Measurements from ENCODE around the gene PTPRG.

The PTPRG gene

DNA sequence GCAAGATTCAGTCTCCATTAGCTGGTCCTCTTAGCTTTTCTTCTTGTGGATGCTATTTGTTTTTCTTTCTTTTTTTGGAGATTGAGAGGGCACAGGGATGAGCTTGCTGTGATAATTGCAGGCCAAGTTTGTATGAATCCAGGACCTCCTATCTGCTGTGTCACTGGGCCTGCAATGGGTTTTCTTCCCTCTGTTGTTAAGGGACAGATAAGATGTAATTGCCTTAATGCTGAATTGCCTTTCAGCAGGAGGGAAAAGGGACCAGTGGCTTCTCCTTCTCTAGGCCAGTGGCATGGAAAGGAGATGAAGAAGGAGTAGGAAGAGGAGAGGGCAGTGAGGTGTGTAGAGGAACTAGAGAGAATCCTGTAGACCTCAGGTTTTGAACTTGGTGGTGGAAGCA, 29.9 kb downstream of the PTPRG start:
- DNase-seq, result no peak

DNA sequence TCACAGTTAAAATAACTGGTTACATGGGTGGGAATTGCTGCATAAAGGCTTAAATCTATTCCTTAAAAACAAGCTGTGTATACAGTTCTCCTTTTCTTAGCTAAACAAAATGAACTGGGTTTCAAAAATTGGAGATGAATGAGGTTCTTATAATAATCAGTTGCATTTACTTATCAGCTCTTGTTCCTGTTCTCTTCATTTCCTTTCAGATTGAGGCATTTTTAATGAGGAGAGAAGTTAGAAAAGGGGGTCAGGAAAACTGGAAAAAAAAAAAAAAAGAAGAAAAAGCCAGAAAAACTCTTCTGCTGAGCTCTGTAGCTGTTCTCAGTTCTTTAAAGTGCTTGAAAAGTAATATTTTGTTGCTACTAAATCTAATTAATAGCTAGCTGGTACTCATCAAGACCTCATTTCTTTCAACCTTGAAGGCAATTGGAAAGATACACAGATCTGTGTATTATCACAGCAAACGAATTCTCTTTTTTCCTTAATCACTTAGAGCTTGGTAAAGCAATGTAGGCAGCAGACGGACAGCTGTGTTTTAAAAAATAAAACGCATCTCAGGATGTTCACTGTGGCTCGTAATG, 32.2 kb downstream of the PTPRG start:
- no peak for DNase-seq

DNA sequence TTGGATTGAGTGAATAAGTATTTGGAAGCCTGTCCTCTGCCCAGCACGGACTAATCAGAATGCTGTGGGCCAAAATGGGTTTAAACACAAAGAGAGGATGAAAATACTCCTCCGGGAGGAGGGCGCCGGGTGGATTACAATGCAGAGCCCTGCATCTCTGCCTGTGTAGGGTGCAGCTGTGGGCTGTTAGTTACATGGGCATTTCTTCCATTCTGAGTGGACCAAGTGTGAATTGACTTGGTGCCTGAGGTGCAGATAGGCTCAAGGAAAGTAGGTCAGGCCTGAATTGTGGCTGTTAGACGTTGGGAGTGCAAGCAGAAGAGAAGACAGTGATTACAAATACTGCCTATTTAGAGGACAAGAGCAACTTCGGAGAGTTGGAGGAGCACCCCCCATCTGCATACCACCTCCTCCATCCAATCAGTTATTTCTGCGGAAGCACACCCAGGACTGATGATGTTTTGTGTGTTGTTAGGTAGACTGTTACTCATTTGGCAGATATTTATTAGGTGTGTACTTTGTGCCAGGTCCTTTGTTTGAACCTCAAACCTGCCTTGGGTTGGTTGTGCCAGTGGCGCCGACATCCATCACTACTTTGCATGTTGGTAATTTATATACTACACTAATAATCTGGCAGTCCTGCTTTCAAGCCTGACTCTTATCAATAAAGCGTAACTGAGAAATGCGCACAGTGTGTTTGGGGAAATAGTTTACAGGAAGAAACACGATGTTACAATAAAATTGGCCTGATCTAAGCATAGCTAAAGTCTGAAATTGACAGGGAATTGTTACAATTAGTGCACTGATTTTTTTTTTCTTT, 33.0 kb downstream of the PTPRG start:
- DNase-seq, result no peak

- DNase-seq, result no peak
Observed at GRCh38 chr3:61594964-61595285, 33.6 kb downstream of the PTPRG start.

- DNase-seq, result no peak
Observed at GRCh38 chr3:61595288-61595687, 33.9 kb downstream of the PTPRG start.

DNA sequence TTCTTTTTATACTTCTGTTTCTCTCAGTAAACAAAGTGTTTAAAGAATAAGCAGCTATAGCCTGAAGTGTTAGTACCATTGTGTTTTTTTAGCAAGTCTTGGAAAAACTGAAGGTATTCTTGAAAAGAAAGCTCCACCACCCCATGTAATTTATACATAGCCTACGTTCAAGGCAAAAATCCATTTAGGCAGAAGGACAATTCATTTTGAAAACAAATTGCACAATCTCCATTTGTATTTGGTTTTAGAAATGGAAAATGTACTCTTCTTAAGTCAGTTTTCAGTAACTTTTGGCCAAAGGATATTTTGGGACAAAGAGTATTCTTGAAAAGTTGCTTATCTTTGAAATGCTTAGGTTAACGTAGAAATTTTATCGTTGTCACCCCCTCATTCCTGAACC, 34.5 kb downstream of the PTPRG start:
- no peak for DNase-seq

DNA sequence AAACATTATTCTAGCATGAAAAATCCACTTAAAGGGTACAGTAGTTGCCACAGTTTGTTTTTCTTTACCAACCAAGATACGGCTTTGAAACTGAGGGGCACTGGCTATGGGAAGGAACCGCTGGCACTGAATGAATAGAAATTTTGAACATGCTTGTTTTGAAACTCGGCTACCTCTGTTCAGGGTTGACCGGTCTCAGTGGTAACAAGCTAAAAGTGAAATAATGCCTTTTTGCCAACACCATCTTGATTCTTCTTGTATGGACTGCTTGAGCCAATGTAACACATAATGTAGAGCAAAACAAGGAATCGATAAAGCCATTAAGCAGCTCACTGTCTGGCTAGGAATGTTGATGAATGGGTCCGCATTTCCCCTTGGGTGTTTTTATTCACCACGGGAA, 36.5 kb downstream of the PTPRG start:
- DNase-seq, result no peak

GRCh38 chr3:61600195-61600594, 38.8 kb downstream of the PTPRG start:
- DNase-seq, result no peak

DNA sequence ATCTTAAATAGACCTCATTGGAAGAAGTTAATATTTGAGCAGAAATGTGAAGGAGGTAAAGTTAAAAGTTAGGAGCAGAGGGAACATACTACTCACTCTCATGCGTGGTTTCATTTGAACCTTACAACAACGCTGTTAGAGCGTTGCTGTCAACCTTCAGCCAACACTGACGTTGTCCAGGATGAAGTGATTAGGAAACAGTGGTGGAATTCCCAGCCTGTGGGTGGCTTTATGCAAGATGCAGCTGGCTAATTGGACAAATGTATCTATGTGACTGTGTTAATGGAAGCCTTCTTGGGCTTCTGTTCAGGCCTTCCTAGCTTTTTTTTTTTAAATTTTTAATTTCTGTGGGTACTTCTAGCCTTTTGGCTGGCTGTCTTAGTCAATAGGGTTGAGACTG, 40.5 kb downstream of the PTPRG start:
- DNase-seq, result no peak

GRCh38 chr3:61602466-61602865, 41.1 kb downstream of the PTPRG start:
- DNase-seq, result no peak

DNA sequence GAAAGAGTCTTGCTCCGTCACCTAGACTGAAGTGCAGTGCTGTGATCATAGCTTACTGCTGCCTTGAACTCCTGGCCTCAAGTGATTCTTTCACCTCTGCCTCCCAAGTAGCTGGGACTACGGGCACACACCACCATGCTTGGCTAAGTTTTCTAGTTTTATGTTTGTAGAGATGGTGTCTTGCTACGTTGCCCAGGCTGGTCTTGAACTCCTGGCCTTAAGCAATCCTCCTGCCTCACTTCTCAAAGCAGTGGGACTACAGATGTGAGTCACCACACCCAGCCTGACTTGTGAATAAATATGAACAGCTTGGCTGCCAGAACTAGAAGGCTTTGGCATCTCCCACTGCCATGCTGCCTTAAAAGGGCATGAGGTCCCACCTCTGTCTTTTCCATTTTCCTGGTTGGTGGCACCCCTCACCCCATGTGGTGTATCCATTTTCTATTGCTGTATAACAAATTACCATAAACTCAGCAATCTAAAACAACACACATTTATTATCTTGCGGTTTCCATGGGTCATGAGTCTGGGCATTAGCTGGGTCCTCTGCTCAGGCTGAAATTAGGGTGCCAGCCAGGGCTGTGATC, 44.3 kb downstream of the PTPRG start:
- DNase-seq, result no peak

DNA sequence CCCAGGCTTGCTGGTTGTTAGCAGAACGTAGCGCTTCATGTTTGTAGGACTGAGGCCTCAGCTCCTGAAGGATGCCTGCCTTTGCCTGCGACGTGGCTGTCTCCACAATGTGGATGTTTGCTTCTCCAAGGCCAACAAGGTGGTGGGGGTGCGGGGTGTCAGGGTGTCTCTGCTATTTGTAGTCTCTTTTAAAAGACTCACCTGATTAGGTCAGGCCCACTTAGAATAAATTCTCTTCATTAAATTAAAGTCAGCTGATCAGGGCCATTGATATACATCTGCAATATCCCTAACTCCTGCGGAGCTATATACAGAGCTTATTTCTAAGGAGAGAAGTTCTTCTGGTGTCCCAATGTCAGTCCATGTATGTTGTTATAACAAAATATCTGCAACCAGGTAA, 44.8 kb downstream of the PTPRG start:
- DNase-seq, result no peak

GRCh38 chr3:61608072-61608471, 46.7 kb downstream of the PTPRG start:
- no peak for DNase-seq

DNA sequence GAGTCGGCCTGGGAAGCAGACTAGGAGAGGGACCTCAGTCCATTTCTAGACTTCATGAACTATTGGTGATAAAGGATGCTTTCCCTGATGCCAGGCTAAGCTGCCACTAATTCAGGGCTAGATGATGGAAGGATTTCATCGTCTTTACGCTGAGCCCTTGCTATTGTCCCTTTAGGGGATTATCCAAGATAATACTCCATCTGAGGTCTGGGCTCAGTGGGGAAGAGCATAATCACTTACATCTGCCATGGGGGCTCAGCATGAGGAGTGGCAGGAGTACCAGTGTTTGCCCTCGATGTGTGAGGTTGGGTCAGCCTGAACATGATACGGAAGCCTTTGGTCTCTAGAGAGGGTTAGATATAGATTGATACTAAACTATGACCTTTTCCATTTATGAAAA, 47.3 kb downstream of the PTPRG start:
- no peak for DNase-seq

DNA sequence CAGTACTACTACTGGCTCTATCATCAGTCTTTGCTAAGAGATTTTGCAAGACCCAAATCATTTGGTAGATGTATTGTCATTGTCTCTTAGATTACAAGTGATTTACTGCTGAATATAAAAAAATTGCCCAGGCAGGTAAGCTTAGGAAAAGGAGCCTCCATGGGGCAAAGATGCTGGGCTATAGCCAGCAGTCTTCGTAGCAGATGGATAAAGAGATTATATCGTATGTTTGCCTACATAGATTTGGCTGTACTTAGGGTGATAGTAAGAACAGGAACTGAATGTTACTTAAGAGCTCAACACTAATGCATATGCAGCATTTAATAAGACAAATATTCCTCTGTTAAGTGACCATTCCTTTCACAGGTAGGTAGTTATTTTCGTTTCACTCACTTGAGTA, 48.9 kb downstream of the PTPRG start:
- DNase-seq, result no peak

GRCh38 chr3:61612211-61613194, 51.1 kb downstream of the PTPRG start:
- DNase-seq, result no peak

DNA sequence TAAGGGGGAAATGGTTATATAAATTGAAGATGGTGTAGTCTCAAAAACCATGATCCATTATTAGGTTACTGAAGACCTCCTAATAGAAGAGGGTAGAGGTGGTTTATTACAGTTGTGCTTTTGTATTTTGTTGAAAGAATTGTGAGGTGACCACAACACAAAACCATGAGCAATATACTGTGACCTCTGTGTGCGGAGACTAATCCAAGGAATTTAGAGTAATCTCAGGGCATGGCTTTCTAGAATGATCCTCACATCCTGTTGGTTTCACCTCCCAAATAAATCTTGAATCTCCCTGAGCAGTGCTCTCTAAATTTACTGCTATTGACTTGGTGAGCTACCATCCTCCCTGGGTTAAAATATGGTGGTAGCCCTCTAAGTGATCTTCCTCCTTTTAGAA, 52.3 kb downstream of the PTPRG start:
- DNase-seq, result no peak

GRCh38 chr3:61615643-61616042, 54.3 kb downstream of the PTPRG start:
- no peak for DNase-seq

DNA sequence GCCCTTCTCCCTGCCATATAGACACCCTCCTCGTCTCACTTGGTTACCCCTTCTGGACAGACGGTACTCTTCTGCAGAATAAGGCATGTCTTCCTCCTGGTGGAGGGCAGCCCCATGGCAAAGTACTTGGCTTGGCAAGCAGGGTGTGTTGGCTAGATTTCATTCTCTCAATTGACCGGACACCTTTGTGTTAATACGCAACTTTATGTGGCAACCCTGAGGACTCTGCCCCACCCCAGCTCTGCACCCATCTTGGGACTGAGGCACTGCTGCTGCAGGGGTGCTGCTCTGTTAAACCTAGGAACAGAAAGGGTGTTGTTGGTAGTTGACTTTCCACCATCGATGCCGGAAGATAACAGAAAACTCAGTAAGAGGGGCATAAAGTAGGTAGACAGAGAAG, 55.2 kb downstream of the PTPRG start:
- DNase-seq, result no peak

DNA sequence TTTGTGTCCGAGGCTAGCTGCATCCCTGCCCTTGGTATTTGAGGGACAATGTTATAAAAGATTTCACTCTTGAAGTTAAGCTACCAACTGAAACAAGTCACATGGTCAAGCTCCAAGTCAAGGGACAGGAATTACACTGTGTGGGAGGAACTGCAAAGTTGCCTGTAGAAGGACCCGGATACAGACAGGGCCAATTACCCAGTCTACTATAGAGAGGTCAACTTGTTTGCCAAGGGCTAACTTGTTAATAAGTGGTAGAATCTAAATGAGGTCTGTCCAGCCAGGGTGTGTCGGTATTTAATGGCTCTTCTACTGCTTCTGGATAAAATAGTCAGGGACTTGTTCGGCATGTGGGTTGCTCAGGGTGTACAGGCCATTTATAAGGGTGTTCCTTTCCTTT, 55.7 kb downstream of the PTPRG start:
- no peak for DNase-seq

- DNase-seq, result no peak
Observed at GRCh38 chr3:61617651-61618050, 56.3 kb downstream of the PTPRG start.

DNA sequence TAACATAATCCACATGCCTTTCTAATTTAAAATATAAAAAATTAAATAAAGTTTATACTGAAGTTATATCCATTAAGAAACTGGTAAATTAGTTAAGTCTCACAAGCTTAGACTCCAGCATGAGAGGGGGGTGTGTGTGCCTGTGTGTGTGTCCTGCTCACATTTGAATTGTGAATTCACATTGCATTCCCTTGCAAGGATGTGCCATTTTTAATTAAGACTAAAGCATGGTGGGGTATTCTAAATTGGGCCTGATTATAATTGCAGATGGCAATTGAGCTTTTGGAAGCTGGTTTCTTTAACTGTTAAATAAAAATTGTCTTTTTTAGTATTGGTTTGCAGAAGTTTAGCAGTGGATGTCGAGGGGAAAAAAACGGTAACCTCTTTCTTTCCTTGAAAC, 56.9 kb downstream of the PTPRG start:
- no peak for DNase-seq

DNA sequence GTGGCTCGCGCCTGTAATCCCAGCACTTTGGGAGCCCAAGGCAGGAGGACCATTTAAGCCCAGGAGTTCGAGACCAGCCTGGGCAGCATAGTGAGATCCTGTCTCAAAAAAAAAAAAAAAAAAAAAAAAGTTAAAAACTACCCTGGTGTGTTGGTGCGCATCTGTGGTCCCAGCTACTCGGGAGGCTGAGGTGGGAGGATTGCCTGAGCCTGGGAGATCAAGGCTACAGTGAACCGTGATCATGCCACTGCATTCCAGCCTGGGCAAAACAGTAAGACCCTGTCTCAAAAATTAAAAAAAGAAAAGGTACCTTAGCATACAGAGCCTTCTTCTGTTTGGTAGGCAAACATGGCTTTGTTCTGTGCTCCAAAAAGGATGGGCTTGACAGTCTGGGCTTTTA, 57.5 kb downstream of the PTPRG start:
- no peak for DNase-seq

DNA sequence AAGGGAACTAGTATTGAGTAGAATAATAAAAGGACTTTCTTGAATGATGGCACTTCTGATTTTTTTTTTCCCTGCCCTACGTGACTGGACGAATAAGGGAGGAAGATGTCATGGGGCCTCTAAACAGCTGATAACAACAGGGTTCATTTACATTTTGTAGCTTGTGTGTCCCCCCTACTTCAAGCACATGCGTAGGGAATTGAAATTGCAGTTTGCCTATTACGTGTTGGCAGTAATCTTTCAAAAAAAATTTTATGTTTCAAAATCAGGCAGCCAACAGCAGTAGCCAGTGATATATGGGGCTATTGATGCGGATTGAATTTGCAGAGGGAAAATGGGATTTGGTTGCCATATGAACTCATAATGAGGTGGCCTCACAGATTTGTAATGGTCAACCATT, 58.7 kb downstream of the PTPRG start:
- no peak for DNase-seq
